NCI-H345 treated with DMSO at 0.1 percent for 48 hours (cell line): Measurements from ENCODE around the gene ATP6V1E1.

Source experiments
- DNase-seq: peaks from one replicate; lab custom pipeline; 2025; ENCODE audit not compliant: unreplicated experiment; lab: John Stamatoyannopoulos, UW

Gene ATP6V1E1

DNA sequence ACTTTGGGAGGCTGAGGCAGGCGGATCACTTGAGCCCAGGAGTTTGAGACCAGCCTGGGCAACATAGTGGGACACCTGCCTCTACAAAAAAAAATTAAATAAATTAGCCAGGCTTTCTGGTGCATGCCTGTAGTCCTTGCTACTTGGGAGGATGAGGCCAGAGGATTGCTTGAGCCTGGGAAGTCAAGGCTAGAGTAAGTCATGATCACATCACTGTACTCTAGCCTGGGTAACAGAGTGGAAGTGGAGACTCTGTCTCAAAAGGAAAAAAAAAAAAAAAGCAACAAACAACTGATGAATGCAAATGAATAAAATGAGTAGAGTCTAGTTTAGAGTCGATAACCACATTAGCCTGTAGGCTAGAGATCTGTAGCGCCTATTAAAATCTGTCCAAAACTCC is 6.1 kb upstream of the ATP6V1E1 start:
- DNase-seq, result no peak

DNA sequence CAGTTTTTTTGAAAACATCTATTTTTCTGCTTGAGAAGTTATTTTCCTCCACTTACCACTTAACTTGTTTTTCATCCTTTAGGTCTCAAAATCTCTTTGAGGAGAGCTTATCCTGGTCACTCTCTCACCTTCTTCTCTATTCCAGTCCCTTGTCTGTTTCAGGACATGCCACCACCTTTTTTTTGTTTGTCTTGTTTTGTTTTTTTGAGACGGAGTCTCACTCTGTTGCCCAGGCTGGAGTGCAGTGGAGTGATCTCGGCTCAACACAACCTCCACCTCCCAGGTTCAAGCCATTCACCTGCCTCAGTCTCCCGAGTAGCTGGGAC is 5.4 kb upstream of the ATP6V1E1 start:
- DNase-seq, result no peak

DNA sequence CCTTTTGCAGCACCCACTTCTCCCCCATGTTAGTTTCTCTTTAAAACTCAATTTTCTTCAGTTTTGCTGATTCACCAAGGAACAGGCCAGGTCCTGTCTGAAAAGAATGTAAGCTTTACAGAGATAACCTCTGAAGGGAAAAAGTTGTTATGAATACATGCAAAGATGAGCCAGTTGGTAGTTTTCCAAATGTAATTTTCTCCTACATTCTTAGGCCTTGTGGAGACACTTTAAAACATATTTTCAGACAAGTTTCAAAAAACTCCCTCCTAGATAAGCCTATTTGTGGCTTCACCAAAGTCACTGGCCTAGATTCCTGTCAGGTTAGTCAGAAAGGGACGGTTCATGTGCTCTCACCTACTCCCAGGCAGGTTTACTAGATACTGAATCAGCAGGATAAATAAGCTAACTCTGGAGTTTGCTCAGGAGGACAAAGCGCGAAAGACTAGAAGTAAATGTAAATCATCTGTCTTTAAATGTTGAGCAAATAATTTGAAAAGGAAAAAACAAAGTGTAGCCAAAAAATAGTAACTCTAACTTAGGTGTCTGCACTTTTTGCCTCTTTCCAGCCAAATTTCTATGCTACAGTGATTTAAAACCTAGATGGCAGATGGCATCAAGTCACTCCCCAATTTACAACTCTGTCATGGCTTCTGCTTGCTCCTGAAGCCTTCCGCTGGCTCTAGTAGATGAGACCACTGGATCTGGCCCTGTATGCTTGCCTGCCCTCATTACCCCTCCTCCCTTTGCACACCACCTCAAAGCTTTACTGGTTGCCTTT is 4.9 kb upstream of the ATP6V1E1 start:
- DNase-seq, result no peak

DNA sequence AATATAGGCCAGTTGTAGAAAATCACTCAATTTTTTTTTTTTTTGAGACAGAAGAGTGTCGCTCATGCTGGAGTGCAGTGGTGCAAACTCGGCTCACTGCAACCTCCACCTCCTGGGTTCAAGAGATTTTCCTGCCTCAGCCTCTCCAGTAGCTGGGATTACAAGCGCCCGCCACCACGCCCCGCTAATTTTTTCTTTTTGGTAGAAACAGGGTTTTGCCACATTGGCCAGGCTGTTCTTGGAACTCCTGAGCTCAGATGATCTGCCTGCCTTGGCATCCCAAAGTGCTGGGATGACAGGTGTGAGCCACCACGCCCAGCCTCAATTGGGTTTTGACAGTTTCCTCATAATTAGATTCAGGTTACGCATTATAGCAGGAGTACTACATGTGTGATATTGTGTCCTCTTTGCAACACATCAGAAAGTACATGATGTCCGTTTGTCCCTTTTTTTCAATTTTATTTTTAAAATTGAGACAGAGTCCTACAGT is 2.6 kb upstream of the ATP6V1E1 start:
- DNase-seq, result no peak

DNA sequence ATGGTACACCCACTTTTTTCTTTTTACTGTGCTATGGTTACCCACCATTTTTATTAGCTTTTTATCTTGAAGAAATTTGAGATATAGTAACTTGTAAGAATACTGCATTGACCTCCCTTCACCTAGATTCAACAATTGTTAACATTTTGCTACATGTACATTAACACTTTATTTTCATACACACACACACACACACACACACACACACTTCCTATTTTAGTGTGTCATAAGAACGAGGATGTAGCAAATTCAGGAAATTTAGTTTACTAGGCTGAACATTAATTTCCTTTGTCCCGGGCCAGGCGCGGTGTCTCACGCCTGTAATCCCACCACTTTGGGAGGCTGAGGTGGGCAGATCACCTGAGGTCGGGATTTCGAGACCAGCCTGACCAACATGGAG is 1.1 kb upstream of the ATP6V1E1 start:
- no peak for DNase-seq

DNA sequence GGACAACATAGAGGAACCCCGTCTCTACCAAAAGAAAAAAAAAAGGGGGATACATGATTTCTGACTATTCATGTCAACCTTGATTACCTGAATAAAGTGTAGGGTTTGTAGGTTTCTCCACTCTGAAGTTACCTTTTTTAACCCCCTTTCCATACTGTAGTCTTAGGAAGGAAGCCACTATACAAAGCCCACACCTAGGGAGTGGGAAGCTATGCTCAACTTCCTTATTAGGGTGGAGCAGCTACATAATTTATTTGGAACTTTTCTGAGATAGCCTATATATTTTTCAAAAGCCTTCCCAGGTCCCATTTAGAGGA is 582 bp upstream of the ATP6V1E1 start:
- DNase-seq, result no peak

DNA sequence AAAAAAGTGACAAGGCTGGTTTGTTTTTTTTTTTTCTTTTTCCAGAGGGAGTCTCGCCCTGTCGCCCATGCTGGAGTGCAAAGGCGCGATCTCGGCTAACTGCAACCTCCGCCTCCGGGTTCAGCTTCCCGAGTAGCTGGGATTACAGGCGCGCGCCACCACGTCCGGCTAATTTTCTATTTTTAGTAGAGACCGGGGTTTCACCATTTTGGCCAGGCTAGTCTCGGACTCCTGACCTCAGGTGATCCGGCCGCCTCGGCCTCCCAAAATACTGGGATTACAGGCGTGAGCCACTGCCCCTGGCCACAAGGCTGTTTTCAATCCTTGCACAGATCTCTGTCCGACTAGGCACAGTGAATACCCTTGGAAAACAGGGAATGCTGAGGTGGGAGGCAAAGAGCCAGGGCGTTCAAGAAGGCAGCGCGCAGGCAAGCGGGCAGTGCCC is 566 bp downstream of the ATP6V1E1 start:
- no peak for DNase-seq

DNA sequence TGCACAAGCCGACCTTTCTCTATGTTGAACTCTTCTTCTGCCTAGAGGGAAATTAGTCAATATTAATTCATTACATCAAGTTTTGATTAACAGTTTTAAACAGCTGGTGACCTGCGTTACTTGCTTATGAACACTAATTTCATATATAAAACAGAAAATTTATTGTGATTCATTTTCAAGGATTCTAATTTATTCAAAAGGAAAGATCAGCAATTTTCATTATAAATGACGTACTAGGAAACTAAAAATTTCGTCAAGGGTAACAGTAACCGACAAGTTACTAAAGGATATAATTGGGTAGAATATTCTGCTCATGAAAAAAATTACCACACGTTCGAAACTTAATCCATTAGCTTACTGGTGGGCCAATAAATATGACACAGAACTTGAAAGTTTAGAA is 15.3 kb downstream of the ATP6V1E1 start:
- DNase-seq, result no peak

DNA sequence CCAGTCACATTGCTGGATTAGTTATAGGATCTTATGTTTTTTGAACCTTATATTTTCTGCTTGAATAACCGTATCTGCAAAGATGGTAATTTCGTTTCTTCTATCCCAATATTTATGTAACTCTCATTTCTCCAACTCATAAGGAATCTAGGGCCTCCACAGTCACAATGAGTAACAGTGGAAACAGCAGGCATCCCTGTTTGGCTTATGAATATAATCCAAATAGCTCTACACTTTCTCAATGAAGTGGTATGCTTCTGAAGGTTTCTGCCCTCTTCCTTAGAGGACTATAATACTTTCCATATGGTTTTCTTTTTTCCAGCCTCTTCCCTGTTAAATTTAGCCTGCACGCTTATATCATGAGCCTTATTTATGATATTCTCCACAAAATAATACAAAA is 16.5 kb downstream of the ATP6V1E1 start:
- DNase-seq, result no peak

DNA sequence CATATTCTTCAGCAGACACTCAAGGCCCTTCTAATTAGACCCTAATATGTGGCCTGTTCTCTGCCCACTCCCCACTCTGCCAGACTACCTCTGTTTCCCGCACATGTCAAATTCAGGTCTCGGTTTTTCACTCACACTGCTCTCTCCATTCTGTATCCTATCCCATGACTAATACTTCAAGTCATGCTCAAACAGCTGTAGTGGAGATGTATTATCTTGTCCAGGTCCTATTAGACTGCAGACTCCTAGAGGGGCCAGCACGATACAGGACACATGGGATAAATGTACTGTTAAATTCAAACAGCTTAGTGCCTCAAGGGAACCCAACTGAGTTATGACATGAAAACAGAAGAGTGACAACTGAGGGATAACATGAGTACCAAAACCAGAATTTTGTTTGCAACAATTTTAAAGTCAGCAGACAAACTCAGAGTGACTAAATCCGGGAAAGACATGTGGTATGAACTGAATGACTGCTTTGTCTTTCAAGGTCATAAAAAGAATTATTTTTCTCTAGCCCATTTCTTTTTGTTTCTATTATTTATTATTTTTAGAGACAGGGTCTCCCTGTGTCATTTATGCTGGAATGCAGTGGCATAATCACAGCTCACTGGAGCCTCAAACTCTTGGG is 20.5 kb downstream of the ATP6V1E1 start:
- no peak for DNase-seq

DNA sequence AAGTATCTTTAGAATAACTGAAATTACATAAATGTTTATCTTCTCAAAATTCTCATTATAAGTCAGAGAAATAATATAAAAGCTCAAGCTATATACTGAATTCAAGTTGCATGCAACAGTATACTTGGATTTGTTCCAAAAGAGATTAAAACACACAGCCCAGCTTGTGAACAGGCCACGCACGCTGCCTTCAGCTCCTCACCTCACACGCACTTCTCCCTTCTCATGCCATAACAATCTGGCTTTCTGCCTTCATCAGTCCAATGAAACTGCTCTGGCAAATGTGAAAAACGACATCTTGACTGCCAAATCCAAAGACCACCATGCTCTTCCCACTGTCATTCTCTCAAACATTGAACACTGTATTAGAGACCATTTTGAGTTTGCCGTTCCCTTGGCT is 22.1 kb downstream of the ATP6V1E1 start:
- no peak for DNase-seq

DNA sequence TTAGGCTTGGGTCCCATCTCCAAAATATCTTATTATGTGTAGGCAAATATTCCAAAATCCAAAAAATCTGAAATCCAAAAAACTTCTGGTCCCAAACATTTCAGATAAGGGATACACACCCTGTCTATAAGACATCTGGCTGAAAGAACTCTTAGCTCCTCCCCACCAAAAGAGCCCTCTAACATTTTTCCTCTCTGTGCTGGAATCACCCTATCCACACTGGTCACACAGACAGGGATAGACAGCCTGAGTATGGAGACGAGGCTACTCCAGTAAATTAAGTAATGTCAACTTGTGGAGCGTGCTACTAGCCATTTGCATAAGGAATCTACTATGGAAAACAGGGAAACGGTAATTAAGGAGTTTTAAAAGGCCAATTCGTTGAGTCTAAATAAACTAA is 24.9 kb downstream of the ATP6V1E1 start:
- DNase-seq, result no peak

DNA sequence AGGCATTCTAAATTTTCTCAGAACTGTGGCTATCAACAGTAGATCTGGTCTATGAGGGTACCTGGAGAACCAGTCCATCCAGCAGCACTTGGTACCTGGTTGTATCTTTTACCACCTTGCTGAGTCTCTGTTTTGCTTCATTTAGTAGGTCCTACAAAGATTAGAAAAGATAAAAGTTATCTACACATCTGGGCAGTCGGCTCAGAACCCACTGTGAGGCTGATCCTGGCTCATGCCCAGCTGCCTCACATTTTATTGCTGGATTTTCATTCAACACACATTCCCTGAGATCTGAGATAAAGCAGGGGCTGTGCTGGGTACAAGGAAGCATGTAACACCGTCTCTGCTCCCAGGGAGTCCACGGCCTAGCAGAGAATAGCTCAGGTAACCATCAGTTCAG is 27.5 kb downstream of the ATP6V1E1 start:
- no peak for DNase-seq

DNA sequence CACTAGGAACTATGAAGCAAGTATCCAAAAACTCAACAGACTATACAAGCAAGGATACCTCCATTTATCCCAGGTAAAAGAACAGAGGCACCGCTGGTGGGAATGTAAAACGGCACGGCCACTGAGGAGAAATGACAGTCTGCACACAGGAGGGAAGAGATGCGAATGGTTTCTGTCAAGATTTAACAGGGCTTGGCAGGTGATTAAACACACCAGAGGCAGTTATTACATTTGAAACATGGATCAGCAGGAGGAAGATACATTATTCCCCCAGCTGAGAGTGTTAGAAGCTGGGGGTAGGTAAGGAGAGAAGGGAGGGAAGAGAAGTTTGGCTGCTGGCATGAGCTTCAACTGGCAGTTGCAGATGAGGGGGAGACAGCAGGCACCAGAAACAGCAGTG is 30.2 kb downstream of the ATP6V1E1 start:
- DNase-seq, result no peak

DNA sequence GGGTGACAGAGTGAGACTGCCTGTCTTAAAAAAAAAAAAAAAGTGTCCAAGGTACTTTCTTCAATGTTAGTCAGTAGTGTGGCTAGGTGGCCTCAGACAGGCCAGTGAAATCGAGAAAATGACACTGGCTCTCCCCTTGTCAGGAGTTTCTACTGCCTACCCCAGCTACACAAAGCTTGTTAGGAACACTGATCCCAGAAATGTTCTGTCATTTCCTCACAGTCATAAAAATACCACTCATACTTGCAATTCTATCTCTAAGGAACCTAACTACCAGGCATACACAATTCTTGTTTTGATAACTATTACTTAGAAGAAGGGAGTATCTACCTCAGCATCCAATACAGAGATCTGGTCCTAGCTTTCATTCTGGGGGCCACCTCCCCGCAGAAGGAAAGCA is 31.3 kb downstream of the ATP6V1E1 start:
- DNase-seq, result no peak

DNA sequence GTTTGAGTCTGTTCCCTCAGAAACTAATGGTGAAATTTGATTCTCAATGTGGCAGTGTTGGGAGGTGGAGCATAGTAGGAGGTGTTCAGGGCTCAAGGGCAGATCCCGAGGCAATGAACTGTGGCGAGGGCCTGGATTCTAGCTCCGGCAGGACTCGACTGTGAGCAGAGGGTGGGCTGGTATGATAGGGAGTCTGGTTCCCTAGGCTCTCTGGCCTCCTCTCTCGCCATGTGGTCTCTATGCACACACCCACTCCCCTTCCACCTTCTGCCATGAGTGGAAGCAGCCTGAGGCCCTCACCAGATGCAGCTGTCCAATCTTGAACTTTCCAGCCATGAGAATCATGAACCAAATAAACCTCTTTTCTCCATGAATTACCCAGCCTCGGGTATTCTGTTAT is 32.3 kb downstream of the ATP6V1E1 start:
- no peak for DNase-seq

DNA sequence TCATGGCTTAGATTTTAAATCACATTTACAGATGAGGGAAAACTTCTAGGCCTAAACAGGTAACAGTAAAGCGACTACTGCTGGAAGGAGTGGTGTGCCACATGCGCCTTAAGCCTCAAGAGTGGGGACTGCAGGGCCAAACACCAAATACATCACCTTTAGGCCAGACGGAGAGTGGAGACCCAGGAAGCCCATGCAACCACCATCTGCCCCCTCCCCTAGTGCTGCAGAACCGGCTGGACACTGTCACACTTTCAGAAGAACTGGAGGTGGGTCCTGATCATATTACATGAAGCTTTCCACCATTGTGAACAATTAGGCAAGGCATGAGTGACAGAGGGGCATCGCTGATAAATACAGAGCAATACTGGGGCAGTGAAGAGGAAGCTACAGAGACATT is 36.3 kb downstream of the ATP6V1E1 start:
- DNase-seq, result no peak

DNA sequence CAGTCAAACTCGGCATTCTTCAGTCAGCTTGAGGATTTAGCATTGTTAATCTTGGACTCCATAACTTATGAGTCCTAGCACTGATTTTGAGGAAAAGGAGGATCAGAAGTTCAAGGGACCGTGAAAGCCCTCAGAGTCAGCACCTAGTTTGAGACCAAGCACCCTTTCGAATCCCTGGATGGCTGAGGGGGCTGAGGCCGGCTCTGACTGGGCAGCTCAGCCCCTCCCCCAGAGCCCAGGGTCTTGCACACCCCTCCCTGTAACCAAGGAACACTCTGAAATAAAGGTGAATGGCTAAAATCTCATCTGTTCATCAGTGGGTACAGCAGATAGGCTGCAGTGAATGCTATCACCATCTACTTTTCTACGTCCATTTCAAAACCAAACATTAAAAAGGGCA is 38.0 kb downstream of the ATP6V1E1 start:
- no peak for DNase-seq

DNA sequence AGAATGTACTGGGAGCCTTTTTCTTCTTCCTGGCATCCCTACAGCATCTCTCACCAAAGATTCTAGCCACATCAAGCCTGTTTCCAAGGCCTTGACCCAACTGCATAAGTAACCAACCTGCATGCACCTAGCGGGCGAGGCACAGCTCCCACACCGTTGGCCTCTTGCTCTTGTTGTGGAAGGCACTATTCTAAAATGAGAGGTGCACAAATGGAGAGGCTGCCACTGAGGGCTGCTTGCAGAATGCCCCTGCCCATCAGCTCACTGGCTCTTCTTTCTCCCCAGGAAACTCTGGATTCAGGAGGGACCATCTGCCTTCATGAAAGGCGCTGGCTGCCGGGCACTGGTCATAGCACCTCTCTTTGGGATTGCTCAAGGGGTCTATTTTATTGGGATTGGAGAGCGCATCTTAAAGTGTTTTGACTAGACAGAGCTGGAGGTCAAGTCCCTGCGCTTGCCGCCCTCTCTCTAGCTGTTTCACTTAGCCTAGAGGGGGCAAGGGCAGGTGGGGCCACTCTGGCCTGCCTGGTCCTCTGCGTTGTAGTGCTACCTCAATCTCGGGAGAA is 38.7 kb downstream of the ATP6V1E1 start:
- DNase-seq, result no peak

DNA sequence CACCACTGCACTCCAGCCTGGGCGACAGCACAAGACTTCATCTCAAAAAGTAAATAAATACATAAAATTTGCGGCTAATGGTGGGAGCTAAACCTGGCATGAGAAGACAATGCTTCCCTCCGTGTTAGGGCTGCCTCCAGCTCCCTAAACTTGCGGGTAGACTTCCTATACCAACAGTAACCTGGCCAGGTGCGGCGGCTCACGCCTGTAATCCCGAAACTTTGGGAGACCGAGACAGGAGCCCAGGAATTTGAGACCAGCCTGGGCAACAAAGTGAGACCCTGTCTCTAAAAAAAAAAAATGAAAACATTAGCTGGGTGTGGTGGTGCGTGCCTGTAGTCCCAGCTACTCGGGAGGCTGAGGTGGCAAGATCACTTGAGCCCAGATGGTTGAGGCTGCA is 39.9 kb downstream of the ATP6V1E1 start:
- DNase-seq, result no peak

DNA sequence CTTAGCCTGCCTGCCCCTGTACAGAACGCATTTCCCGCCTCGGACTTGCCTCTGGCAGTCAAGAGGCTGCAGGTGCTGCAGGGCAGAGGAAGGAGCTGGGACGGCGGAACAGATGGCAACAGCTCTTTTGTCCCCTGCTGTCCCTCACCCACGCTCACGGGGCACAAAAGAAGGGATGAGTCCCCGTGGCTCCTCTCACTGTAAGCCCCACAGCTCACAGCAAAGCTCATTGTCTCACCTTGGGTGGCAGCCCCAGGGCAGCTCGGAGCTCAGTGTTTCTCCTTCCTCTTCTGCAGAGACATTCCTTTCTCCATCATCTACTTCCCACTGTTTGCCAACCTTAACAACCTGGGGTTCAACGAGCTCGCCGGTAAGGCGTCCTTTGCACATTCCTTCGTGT is 40.9 kb downstream of the ATP6V1E1 start:
- no peak for DNase-seq

DNA sequence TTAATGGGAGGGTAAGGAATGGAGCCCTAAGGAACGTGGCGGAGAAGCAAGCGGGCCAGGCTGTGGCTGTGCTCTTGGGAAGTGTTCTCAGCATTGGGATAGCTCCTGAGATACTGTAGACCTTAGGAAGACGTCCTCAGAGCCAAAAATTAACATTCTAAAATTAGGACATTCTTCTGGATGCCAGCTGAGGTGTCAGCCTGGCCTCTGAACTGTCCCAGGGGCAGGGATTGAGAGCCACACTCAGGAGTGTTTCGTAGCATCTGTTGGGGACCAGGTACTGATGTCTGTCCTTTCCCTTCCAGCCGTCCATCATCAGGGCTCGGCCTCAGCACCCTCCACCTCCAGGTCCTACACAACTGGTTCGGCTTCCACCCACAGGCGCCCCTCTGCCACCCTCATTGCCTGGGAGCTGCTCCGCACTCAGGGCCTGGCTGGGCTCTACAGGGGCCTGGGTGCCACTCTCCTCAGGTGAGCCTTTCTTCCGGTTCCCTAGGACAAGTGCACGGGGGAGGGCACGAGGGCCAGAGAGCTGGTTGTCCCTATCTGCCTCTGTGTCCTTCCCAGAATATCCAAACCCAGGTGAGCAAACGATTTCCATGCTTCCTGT is 41.6 kb downstream of the ATP6V1E1 start:
- DNase-seq, result no peak
